WTC11 (cell line): ENCODE measurements around the gene OSBPL10. TPM values are rescaled to one million over a fixed set of nuclear protein-coding genes. Genes with fewer than 3 reads are reported as not detected.

Experiments used
- ATAC-seq: fragments of 200-7000 bp; cut with Tn5 transposase; 2 replicates; pipeline ENCODE4 v1.10.0; 2021; ENCODE audit warnings: mild to moderate bottlenecking, moderate library complexity
- CTCF ChIA-PET: fragments of 300-600 bp; sonication (Branson Sonifier 250); formaldehyde crosslinking; loops from one replicate; lab custom pipeline; 2021; ENCODE audit warnings: antibody characterized with exemption; lab: Charles Lee
- POLR2A ChIA-PET: fragments of 350-600 bp; sonication (Branson Sonifier 250); formaldehyde crosslinking; loops from one replicate; lab custom pipeline; 2021; ENCODE audit warnings: antibody characterized with exemption; lab: Charles Lee
- DNase-seq: peaks from one replicate; pipeline ENCODE4 v3.0.0; 2021; ENCODE audit warnings: low spot score
- H3K27ac Mint-ChIP-seq: 2 replicates; pipeline ENCODE4 v1.8.0; 2021; ENCODE audit warnings: mixed read lengths
- H3K27me3 Mint-ChIP-seq: 2 replicates; pipeline ENCODE4 v1.8.0; 2021; ENCODE audit warnings: low read depth, mild to moderate bottlenecking, moderate library complexity, mixed read lengths
- H3K36me3 Mint-ChIP-seq: 2 replicates; pipeline ENCODE4 v1.8.0; 2021; ENCODE audit warnings: mixed read lengths
- H3K4me1 Mint-ChIP-seq: 2 replicates; pipeline ENCODE4 v1.8.0; 2022; ENCODE audit warnings: mixed read lengths
- H3K4me3 Mint-ChIP-seq: 2 replicates; pipeline ENCODE4 v1.8.0; 2021; ENCODE audit warnings: mild to moderate bottlenecking, moderate library complexity, mixed read lengths
- H3K9me3 Mint-ChIP-seq: 2 replicates; pipeline ENCODE4 v1.8.0; 2021; ENCODE audit warnings: mixed read lengths
- GABPB1 ChIP-seq: sonication (generic); formaldehyde crosslinking; IDR thresholded peaks from 2 replicates; pipeline ENCODE4 v1.8.1; 2023; ENCODE audit warnings: mild to moderate bottlenecking, missing genetic modification reagents
- IRF2 ChIP-seq: sonication (generic); formaldehyde crosslinking; IDR thresholded peaks from 2 replicates; pipeline ENCODE4 v1.8.0; 2022; ENCODE audit warnings: low read depth, missing genetic modification reagents, borderline replicate concordance
- KAT7 ChIP-seq: sonication (generic); formaldehyde crosslinking; IDR thresholded peaks from 2 replicates; pipeline ENCODE4 v1.8.1; 2023; ENCODE audit warnings: missing genetic modification reagents, mild to moderate bottlenecking, borderline replicate concordance
- MYBL2 ChIP-seq: sonication (generic); formaldehyde crosslinking; IDR thresholded peaks from 2 replicates; pipeline ENCODE4 v1.8.1; 2023; ENCODE audit warnings: mild to moderate bottlenecking, moderate library complexity, missing genetic modification reagents
- NFE2L1 ChIP-seq: sonication (generic); formaldehyde crosslinking; IDR thresholded peaks from 2 replicates; pipeline ENCODE4 v1.8.1; 2023; ENCODE audit warnings: missing genetic modification reagents
- NR2C2 ChIP-seq: sonication (generic); formaldehyde crosslinking; IDR thresholded peaks from 2 replicates; pipeline ENCODE4 v1.8.0; 2022; ENCODE audit warnings: mild to moderate bottlenecking, missing genetic modification reagents
- PRRX2 ChIP-seq: fragments of 250-450 bp; sonication (Bioruptor Pico); IDR thresholded peaks from 2 replicates; pipeline ENCODE4 v1.8.0; 2021; ENCODE audit warnings: mild to moderate bottlenecking
- RORB ChIP-seq: fragments of 250-450 bp; sonication (Bioruptor Pico); IDR thresholded peaks from 2 replicates; pipeline ENCODE4 v1.9.0; 2021; ENCODE audit warnings: mild to moderate bottlenecking
- SMAD4 ChIP-seq: sonication (generic); formaldehyde crosslinking; IDR thresholded peaks from 2 replicates; pipeline ENCODE4 v1.8.0; 2022; ENCODE audit warnings: mild to moderate bottlenecking, missing genetic modification reagents
- ZNF121 ChIP-seq: sonication (generic); formaldehyde crosslinking; IDR thresholded peaks from 2 replicates; pipeline ENCODE4 v1.8.0; 2023; ENCODE audit warnings: missing genetic modification reagents
- total RNA-seq: library from RNA; stranded (reverse); gene quantifications from 3 replicates; pipeline ENCODE4 v1.2.3, GENCODE V29; 2021
- TF ChIP-seq, protein P1 (sequence below): sonication (generic); formaldehyde crosslinking; IDR thresholded peaks from 2 replicates; pipeline ENCODE4 v1.8.1; 2023; ENCODE audit warnings: mild to moderate bottlenecking, missing genetic modification reagents, borderline replicate concordance
- TF ChIP-seq, protein P2 (sequence below): sonication (generic); formaldehyde crosslinking; IDR thresholded peaks from 2 replicates; pipeline ENCODE4 v1.8.1; 2022; ENCODE audit warnings: mild to moderate bottlenecking, moderate library complexity, missing genetic modification reagents
- TF ChIP-seq, protein P3 (sequence below): sonication (generic); formaldehyde crosslinking; IDR thresholded peaks from 2 replicates; pipeline ENCODE4 v1.8.1; 2023; ENCODE audit warnings: mild to moderate bottlenecking, missing genetic modification reagents, moderate library complexity
- TF ChIP-seq, protein P4 (sequence below): sonication (generic); formaldehyde crosslinking; IDR thresholded peaks from 2 replicates; pipeline ENCODE4 v1.8.1; 2022; ENCODE audit warnings: mild to moderate bottlenecking, missing genetic modification reagents, moderate library complexity, borderline replicate concordance
- TF ChIP-seq, protein P5 (sequence below): sonication (generic); formaldehyde crosslinking; IDR thresholded peaks from 2 replicates; pipeline ENCODE4 v1.8.1; 2023; ENCODE audit warnings: mild to moderate bottlenecking, missing genetic modification reagents, moderate library complexity
- TF ChIP-seq, protein P6 (sequence below): sonication (generic); formaldehyde crosslinking; IDR thresholded peaks from 2 replicates; pipeline ENCODE4 v1.8.0; 2022; ENCODE audit warnings: mild to moderate bottlenecking, missing genetic modification reagents
- TF ChIP-seq, protein P7 (sequence below): sonication (generic); formaldehyde crosslinking; conservative IDR thresholded peaks from 2 replicates; pipeline ENCODE4 v1.8.1; 2022; ENCODE audit warnings: mild to moderate bottlenecking, missing genetic modification reagents

OSBPL10 gene
- total RNA-seq, 1 experiment from 2014 or later, result 84.1 TPM

DNA sequence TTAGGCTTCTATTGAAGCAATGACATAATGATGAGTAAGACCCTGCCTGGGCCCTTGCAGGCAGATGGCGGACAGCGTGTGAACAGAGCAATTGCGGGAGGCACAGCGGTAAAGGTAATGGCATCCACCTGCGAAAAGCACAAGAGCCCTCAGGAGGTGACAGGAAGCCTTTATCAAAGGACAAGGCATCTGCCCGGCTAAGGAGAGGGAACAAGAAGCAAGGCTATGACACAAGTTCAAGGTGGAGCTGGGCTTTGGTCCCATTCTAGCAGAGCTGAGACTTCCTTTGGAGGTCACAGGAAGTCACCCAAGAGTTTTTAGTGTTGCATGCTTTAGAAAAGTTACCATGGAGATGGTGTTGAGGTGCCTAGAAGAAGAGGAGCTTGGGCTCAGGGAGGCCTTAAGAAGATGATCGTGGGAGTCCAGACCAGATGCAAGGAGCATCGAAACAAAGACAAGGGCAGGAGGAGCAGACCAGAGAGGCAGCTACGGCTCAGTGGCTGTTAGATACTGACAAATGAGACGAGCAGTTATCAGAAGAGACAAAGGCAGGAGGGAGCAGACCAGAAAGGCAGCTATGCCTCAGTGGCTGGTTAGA, 34.5 kb downstream of the OSBPL10 start (continued):
- TF ChIP-seq, protein P1, sequence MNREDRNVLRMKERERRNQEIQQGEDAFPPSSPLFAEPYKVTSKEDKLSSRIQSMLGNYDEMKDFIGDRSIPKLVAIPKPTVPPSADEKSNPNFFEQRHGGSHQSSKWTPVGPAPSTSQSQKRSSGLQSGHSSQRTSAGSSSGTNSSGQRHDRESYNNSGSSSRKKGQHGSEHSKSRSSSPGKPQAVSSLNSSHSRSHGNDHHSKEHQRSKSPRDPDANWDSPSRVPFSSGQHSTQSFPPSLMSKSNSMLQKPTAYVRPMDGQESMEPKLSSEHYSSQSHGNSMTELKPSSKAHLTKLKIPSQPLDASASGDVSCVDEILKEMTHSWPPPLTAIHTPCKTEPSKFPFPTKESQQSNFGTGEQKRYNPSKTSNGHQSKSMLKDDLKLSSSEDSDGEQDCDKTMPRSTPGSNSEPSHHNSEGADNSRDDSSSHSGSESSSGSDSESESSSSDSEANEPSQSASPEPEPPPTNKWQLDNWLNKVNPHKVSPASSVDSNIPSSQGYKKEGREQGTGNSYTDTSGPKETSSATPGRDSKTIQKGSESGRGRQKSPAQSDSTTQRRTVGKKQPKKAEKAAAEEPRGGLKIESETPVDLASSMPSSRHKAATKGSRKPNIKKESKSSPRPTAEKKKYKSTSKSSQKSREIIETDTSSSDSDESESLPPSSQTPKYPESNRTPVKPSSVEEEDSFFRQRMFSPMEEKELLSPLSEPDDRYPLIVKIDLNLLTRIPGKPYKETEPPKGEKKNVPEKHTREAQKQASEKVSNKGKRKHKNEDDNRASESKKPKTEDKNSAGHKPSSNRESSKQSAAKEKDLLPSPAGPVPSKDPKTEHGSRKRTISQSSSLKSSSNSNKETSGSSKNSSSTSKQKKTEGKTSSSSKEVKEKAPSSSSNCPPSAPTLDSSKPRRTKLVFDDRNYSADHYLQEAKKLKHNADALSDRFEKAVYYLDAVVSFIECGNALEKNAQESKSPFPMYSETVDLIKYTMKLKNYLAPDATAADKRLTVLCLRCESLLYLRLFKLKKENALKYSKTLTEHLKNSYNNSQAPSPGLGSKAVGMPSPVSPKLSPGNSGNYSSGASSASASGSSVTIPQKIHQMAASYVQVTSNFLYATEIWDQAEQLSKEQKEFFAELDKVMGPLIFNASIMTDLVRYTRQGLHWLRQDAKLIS (CRISPR knock-in tag), result no peak
- TF ChIP-seq, protein P2, sequence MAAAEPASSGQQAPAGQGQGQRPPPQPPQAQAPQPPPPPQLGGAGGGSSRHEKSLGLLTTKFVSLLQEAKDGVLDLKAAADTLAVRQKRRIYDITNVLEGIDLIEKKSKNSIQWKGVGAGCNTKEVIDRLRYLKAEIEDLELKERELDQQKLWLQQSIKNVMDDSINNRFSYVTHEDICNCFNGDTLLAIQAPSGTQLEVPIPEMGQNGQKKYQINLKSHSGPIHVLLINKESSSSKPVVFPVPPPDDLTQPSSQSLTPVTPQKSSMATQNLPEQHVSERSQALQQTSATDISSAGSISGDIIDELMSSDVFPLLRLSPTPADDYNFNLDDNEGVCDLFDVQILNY (CRISPR knock-in tag), result no peak
- TF ChIP-seq, protein P3, sequence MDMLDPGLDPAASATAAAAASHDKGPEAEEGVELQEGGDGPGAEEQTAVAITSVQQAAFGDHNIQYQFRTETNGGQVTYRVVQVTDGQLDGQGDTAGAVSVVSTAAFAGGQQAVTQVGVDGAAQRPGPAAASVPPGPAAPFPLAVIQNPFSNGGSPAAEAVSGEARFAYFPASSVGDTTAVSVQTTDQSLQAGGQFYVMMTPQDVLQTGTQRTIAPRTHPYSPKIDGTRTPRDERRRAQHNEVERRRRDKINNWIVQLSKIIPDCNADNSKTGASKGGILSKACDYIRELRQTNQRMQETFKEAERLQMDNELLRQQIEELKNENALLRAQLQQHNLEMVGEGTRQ, result no peak
- no peak for TF ChIP-seq RORB (CRISPR knock-in tag)
- TF ChIP-seq, protein P4, sequence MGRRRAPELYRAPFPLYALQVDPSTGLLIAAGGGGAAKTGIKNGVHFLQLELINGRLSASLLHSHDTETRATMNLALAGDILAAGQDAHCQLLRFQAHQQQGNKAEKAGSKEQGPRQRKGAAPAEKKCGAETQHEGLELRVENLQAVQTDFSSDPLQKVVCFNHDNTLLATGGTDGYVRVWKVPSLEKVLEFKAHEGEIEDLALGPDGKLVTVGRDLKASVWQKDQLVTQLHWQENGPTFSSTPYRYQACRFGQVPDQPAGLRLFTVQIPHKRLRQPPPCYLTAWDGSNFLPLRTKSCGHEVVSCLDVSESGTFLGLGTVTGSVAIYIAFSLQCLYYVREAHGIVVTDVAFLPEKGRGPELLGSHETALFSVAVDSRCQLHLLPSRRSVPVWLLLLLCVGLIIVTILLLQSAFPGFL (CRISPR knock-in tag), result no peak
- TF ChIP-seq SMAD4 (CRISPR knock-in tag), result no peak
- TF ChIP-seq, protein P5, sequence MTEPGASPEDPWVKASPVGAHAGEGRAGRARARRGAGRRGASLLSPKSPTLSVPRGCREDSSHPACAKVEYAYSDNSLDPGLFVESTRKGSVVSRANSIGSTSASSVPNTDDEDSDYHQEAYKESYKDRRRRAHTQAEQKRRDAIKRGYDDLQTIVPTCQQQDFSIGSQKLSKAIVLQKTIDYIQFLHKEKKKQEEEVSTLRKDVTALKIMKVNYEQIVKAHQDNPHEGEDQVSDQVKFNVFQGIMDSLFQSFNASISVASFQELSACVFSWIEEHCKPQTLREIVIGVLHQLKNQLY (CRISPR knock-in tag), result no peak
- no peak for TF ChIP-seq MYBL2 (CRISPR knock-in tag)
- TF ChIP-seq, protein P6, sequence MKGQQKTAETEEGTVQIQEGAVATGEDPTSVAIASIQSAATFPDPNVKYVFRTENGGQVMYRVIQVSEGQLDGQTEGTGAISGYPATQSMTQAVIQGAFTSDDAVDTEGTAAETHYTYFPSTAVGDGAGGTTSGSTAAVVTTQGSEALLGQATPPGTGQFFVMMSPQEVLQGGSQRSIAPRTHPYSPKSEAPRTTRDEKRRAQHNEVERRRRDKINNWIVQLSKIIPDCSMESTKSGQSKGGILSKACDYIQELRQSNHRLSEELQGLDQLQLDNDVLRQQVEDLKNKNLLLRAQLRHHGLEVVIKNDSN (CRISPR knock-in tag), result no peak
- TF ChIP-seq KAT7 (CRISPR knock-in tag), result no peak

DNA sequence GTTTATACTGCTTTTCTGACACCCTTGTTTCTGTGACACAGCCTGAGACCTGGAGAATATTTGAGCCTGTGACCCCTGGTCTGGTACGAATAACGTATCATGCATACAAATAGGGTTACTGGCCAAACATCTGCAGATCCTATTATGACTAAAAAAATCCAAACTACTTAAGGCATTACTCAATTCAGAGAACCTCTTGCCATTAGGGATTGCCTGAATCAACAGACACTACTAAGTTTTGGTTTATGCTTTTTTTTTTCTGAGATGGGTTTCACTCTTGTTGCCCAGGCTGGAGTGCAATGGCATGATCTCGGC, 35.4 kb downstream of the OSBPL10 start:
- H3K27ac Mint-ChIP-seq, result peak overlapping the region; percentile 61; the same call in 1 of the 2 replicates
- H3K36me3 Mint-ChIP-seq, result peaks cover 14% of the 10 kb centered on the region
- H3K27me3 Mint-ChIP-seq, result no peaks in the 10 kb centered on the region
- H3K4me3 Mint-ChIP-seq, result no peak overlapping the region
- TF ChIP-seq, protein P7, sequence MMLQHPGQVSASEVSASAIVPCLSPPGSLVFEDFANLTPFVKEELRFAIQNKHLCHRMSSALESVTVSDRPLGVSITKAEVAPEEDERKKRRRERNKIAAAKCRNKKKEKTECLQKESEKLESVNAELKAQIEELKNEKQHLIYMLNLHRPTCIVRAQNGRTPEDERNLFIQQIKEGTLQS (CRISPR knock-in tag), result no peak
- no peak for TF ChIP-seq PRRX2 (CRISPR knock-in tag)
- no peak for TF ChIP-seq GABPB1 (CRISPR knock-in tag)
- TF ChIP-seq NFE2L1, result no peak
- TF ChIP-seq ZNF121 (CRISPR knock-in tag), result no peak
- TF ChIP-seq NR2C2, result no peak
- no peak for TF ChIP-seq RORB (CRISPR knock-in tag)
- TF ChIP-seq IRF2, result no peak
- DNase-seq (no peak), ATAC-seq (no peak)
- POLR2A ChIA-PET, result no interaction called here
- H3K9me3 Mint-ChIP-seq, result peaks cover 14% of the 10 kb centered on the region
- peaks cover 59% of the 10 kb centered on the region for H3K4me1 Mint-ChIP-seq
- CTCF ChIA-PET, result no interaction called here
